HG03558 (cell line): ENCODE measurements around the gene NSUN6.

Source experiments
- ATAC-seq: cut with Tn5 transposase; IDR thresholded peaks from one replicate; pipeline ENCODE4 v1.9.1; 2021; ENCODE audit warnings: moderate number of reproducible peaks; ENCODE audit not compliant: unreplicated experiment; ENCODE audit errors: extremely low read depth

Gene NSUN6

GRCh38 chr10:18508587-18508986 is 142.8 kb downstream of the NSUN6 start:
- no peak for ATAC-seq

GRCh38 chr10:18505456-18506118 is 145.8 kb downstream of the NSUN6 start:
- ATAC-seq = no peak

GRCh38 chr10:18504161-18504560 is 147.2 kb downstream of the NSUN6 start:
- ATAC-seq = no peak

DNA sequence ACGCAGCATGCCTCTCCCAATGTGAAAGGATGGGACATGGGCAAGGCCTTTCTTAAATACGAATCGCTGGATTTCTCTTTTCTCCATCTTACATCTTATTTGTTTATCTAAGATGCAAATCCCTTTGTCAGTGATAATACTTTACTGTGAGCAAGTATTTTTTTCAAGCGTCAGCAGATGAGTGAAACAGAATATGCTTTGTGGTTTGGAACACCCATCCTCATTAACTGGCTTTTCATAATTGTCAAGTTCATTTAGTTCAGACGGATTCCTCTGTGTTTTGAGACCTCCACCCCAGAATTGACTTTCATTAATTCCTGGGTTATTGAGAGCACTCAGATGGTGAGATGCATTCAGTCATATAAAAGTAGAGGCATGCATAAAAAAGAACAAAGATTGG is 149.8 kb downstream of the NSUN6 start:
- no peak for ATAC-seq

- peak; percentile 98 for ATAC-seq
Observed at GRCh38 chr10:18501198-18501597, 150.2 kb downstream of the NSUN6 start.

DNA sequence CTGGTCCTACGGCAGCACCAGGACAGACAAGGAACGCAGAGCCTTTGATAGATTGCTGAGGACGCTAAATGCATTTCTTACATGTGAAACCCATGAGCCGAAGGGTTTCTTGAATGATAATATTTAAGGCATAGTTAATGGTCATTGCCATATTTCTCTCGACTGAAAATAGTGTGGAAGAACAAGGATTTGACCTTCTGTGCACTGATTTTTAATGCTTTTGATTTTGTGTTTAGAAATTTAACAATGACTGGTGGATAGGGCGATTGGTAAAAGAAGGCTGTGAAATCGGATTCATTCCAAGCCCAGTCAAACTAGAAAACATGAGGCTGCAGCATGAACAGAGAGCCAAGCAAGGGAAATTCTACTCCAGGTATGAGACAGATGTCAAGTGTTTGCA is 150.8 kb downstream of the NSUN6 start:
- no peak for ATAC-seq

DNA sequence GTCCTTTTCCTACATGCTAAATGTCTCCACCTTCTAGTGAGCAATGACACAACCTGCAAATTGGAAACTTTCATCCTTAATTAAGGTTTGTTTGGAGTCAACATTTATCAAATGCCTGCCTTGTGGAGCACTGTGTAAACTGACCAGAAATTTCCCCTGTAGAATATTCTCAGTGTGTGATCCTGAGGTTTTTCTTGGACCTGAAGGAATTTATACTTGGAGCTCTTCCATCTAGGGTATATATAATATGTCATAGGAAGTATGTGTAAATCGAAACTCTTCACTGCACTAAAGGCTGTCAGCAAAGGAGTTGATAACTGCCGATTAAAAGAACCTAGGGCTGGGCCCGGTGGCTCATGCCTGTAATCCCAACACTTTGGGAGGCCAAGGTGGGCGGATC is 152.4 kb downstream of the NSUN6 start:
- no peak for ATAC-seq

GRCh38 chr10:18497806-18498369 is 153.5 kb downstream of the NSUN6 start:
- ATAC-seq = no peak
